ENCODE data around the gene EXOC3L1. TPM values are rescaled to one million over a fixed set of nuclear protein-coding genes. Genes with fewer than 3 reads are reported as not detected.

Gene EXOC3L1, protein sequence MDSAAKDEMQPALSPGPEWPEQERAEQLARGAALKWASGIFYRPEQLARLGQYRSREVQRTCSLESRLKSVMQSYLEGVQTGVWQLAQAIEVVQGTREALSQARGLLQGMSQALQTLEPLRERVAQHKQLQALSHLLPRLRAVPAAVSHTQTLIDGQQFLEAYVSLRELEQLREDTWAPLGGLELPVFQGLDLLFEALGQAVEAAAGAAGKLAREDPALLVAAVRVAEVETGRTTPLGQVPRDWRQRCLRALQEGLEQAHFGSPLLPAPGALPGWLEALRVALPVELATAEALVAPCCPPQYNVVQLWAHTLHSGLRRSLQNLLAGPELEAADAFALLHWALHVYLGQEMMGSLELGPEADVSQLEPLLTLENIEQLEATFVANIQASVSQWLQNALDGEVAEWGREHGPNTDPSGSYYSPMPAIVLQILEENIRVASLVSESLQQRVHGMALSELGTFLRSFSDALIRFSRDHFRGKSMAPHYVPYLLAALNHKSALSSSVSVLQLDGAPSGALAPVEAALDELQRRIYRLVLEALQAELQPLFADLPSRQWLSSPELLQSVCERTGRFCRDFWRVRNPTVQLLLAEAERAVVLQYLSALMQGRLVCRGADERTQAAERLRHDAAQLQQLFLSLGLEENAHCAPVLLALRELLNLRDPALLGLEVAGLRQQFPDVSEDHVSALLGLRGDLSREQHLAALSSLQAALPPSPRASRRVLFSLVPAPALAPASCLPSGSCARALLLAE
- not detected in 2 replicates for total RNA-seq (ENCODE audit: low replicate concordance)

DNA sequence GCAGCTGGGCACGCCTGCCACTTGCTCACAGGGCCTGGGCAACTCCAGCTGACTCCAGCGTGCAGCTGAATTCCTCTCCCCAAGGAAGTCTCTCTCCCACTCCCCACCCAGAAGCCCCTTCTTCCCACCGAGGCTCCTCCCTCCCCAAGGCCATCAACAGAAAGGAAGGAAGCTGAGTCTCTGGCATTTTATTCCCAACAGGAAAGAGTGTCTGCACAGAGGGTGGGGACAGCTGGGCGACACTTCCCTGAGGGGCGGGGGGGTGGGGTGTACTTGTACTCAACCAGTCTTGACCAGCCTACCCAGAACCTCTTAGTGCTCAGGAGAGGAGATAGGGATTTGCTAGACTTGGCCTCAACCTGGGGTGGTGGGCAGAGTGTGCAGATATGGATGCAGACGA, at the start of gene EXOC3L1:
Gene EXOC3L1, minus strand, starts transcription at position 96 of the 400 bp plus-strand sequence. CDS start 460 bp downstream, outside the sequence.
- Mint-ChIP-seq H3K9me3 (no peaks in the 10 kb centered on the region), H3K4me3 (no peak within 1 kb of the TSS), H3K36me3 (peaks cover 2% of the 10 kb centered on the region), H3K27me3 (ENCODE audit: insufficient read depth, low read depth) (peaks cover 17% of the 10 kb centered on the region), H3K4me1 (peaks cover 29% of the 10 kb centered on the region), H3K27ac (peak within 1 kb of the TSS; percentile 72)
- H3K79me2 ChIP-seq (ENCODE audit: low read depth), result peaks cover 24% of the 10 kb centered on the region
- peaks cover 2% of the 10 kb centered on the region for H3F3A ChIP-seq (ENCODE audit: low read depth)
- H3K9me3 ChIP-seq (ENCODE audit: low read depth), result no peaks in the 10 kb centered on the region
- H3K9ac ChIP-seq, result no peak within 1 kb of the TSS
- no peak within 1 kb of the TSS for H3K4me2 ChIP-seq
- no peak within 1 kb of the TSS for H3K27ac ChIP-seq
- no peak within 1 kb of the TSS for H2AFZ ChIP-seq (replicated peaks)
- peaks cover 7% of the 10 kb centered on the region for H3K4me1 ChIP-seq
- TF ChIP-seq EZH2phosphoT487 (IDR thresholded peaks at IDR 0.05) (no peak), EZH2 (IDR thresholded peaks at IDR 0.05) (no peak)
- TF ChIP-seq, protein P1, sequence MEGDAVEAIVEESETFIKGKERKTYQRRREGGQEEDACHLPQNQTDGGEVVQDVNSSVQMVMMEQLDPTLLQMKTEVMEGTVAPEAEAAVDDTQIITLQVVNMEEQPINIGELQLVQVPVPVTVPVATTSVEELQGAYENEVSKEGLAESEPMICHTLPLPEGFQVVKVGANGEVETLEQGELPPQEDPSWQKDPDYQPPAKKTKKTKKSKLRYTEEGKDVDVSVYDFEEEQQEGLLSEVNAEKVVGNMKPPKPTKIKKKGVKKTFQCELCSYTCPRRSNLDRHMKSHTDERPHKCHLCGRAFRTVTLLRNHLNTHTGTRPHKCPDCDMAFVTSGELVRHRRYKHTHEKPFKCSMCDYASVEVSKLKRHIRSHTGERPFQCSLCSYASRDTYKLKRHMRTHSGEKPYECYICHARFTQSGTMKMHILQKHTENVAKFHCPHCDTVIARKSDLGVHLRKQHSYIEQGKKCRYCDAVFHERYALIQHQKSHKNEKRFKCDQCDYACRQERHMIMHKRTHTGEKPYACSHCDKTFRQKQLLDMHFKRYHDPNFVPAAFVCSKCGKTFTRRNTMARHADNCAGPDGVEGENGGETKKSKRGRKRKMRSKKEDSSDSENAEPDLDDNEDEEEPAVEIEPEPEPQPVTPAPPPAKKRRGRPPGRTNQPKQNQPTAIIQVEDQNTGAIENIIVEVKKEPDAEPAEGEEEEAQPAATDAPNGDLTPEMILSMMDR (IDR thresholded peaks at IDR 0.05), result no peak
- no peaks in the 10 kb centered on the region for H3K36me3 ChIP-seq
- H4K20me1 ChIP-seq (ENCODE audit: low read depth), result peaks cover 39% of the 10 kb centered on the region
- no peak for DNase-seq (ENCODE audit: low spot score)
- peaks cover 22% of the 10 kb centered on the region for H3K27me3 ChIP-seq
- no peak within 1 kb of the TSS for H3K4me3 ChIP-seq

DNA sequence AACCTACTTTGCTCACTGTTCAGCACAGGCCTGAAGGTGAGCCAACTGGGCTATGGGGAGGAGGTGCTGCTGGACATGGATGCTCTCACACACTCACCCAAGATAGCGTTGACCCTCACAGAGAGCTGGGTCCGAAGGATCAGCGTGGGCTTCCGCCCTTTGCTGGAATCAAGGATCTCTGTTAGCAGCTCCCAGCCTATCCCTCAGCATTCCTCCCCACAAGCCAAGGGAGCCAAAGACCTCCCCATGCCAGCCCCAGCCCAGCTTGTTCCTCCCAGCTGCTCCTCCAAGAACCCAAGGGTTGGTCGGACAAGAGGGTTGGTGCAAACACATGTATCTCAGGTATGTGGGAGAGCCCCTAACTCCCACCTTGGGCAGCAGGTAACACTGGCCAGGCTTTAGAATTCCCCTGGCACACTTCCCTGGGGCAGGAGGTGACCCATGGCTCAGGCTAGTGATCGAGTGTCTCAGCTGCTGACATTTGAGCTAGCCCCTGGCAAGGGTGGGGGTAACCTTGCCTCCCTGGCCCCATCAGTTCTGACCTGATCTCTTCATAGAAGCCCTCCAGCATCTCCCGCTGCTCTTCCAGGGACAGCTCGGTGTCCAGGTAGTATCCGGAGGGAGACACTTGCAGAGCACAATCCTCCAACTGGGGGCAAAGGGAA, 49.0 kb upstream of the EXOC3L1 start:
- Histone ChIP-seq H3K36me3 (no peaks in the 10 kb centered on the region), H3K4me2 (no peak overlapping the region), H3K9ac (no peak overlapping the region), H3K79me2 (ENCODE audit: low read depth) (no peaks in the 10 kb centered on the region), H4K20me1 (ENCODE audit: low read depth) (no peaks in the 10 kb centered on the region), H3K27ac (no peak overlapping the region), H3K4me3 (no peak overlapping the region), H3K9me3 (ENCODE audit: low read depth) (no peaks in the 10 kb centered on the region), H3K27me3 (no peaks in the 10 kb centered on the region), H3K4me1 (no peaks in the 10 kb centered on the region), H2AFZ (replicated peaks) (no peak overlapping the region), H3F3A (ENCODE audit: low read depth) (no peaks in the 10 kb centered on the region)
- Mint-ChIP-seq H3K27me3 (ENCODE audit: insufficient read depth, low read depth) (no peaks in the 10 kb centered on the region), H3K4me3 (no peak overlapping the region), H3K4me1 (peaks cover 8% of the 10 kb centered on the region), H3K27ac (no peak overlapping the region), H3K36me3 (no peaks in the 10 kb centered on the region), H3K9me3 (no peaks in the 10 kb centered on the region)
- no peak for DNase-seq (ENCODE audit: low spot score)
- TF ChIP-seq EZH2phosphoT487 (IDR thresholded peaks at IDR 0.05) (no peak), EZH2 (IDR thresholded peaks at IDR 0.05) (no peak)
- TF ChIP-seq, protein P1 (IDR thresholded peaks at IDR 0.05), result no peak

DNA sequence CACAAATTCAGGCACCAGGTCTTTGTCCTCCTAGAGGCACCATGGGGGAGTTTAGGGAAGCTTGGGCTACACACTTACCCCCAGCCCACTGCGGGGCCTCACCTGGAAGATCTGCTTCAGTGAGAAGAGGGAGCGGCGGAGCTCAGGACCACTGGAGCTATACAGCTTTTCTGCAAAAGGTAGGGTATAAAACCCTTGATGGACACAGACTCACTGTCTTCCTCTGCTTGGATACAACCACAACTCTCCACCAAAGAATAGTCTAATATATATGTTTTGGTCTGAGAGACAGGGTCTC, 48.3 kb upstream of the EXOC3L1 start:
- Histone ChIP-seq H3K79me2 (ENCODE audit: low read depth) (no peaks in the 10 kb centered on the region), H3K4me3 (no peak overlapping the region), H3K4me1 (no peaks in the 10 kb centered on the region), H3K27ac (no peak overlapping the region), H3K27me3 (no peaks in the 10 kb centered on the region), H3F3A (ENCODE audit: low read depth) (no peaks in the 10 kb centered on the region), H2AFZ (replicated peaks) (no peak overlapping the region), H3K9ac (no peak overlapping the region), H3K36me3 (no peaks in the 10 kb centered on the region), H3K4me2 (no peak overlapping the region), H3K9me3 (ENCODE audit: low read depth) (no peaks in the 10 kb centered on the region), H4K20me1 (ENCODE audit: low read depth) (no peaks in the 10 kb centered on the region)
- Mint-ChIP-seq H3K27ac (no peak overlapping the region), H3K4me3 (no peak overlapping the region), H3K36me3 (no peaks in the 10 kb centered on the region), H3K9me3 (no peaks in the 10 kb centered on the region), H3K27me3 (ENCODE audit: insufficient read depth, low read depth) (no peaks in the 10 kb centered on the region), H3K4me1 (peaks cover 8% of the 10 kb centered on the region)
- DNase-seq (ENCODE audit: low spot score), result no peak
- TF ChIP-seq EZH2 (IDR thresholded peaks at IDR 0.05) (no peak), EZH2phosphoT487 (IDR thresholded peaks at IDR 0.05) (no peak)
- TF ChIP-seq, protein P1 (IDR thresholded peaks at IDR 0.05), result no peak

All from neural progenitor cell (in vitro differentiated cells).